ENCODE measurements around the gene LATS2. TPM values are rescaled to one million over a fixed set of nuclear protein-coding genes. Genes with fewer than 3 reads are reported as not detected.

LATS2 gene
- total RNA-seq, 3 donors from 2014 or later (not counting 1 experiment from before 2014, with no cell fraction given): 28.8 to 34.8 (median 29.0) TPM

DNA sequence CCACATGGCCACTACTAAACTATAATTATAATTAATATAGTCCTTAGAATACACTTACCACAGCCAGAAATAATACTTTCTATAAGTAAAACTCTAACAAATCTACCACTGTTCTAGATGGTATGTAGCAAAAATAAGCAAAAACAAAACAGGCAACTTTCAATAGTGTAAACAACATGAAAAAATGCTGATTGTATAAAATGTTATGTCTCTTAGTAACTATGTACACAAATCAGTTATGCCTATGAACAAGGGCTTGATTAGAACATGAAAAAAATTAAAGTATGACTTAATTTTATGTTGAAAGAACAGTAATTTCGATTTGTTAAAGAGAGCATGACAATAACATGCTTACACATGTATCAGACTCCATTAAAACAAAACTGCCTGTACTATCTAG, 60.7 kb downstream of the LATS2 start:
- Mint-ChIP-seq H3K27me3 (ENCODE audit: low read depth in 2 of 2) (no peaks in the 10 kb centered on the region), H3K4me3 (no peak overlapping the region), H3K36me3 (no peaks in the 10 kb centered on the region), H3K9me3 (no peaks in the 10 kb centered on the region), H3K27ac (no peak overlapping the region), H3K4me1 (peaks cover 15 to 24% of the 10 kb centered on the region in 2 donors)
- Histone ChIP-seq H3K36me3 (ENCODE audit: control insufficient read depth, insufficient read depth, low read length) (no peaks in the 10 kb centered on the region), H3K9me3 (ENCODE audit: control insufficient read depth, insufficient read depth, low read length) (no peaks in the 10 kb centered on the region), H3K4me1 (ENCODE audit: control insufficient read depth, insufficient read depth, low read length) (no peaks in the 10 kb centered on the region), H3K27ac (ENCODE audit: low read length) (no peak overlapping the region), H3K27me3 (ENCODE audit: control insufficient read depth, insufficient read depth, low read length) (no peaks in the 10 kb centered on the region), H3K4me3 (ENCODE audit: low read length) (no peak overlapping the region)
- no peak for ATAC-seq
- intact Hi-C loops (cut with micrococcal nuclease): no loop called here
- TF ChIP-seq, protein P1, sequence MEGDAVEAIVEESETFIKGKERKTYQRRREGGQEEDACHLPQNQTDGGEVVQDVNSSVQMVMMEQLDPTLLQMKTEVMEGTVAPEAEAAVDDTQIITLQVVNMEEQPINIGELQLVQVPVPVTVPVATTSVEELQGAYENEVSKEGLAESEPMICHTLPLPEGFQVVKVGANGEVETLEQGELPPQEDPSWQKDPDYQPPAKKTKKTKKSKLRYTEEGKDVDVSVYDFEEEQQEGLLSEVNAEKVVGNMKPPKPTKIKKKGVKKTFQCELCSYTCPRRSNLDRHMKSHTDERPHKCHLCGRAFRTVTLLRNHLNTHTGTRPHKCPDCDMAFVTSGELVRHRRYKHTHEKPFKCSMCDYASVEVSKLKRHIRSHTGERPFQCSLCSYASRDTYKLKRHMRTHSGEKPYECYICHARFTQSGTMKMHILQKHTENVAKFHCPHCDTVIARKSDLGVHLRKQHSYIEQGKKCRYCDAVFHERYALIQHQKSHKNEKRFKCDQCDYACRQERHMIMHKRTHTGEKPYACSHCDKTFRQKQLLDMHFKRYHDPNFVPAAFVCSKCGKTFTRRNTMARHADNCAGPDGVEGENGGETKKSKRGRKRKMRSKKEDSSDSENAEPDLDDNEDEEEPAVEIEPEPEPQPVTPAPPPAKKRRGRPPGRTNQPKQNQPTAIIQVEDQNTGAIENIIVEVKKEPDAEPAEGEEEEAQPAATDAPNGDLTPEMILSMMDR (IDR thresholded peaks at IDR 0.05): no peak
- no peak for DNase-seq
- WGBS (ENCODE audit: insufficient coverage): no CpG with 5 or more reads among the region's 1 CpG

DNA sequence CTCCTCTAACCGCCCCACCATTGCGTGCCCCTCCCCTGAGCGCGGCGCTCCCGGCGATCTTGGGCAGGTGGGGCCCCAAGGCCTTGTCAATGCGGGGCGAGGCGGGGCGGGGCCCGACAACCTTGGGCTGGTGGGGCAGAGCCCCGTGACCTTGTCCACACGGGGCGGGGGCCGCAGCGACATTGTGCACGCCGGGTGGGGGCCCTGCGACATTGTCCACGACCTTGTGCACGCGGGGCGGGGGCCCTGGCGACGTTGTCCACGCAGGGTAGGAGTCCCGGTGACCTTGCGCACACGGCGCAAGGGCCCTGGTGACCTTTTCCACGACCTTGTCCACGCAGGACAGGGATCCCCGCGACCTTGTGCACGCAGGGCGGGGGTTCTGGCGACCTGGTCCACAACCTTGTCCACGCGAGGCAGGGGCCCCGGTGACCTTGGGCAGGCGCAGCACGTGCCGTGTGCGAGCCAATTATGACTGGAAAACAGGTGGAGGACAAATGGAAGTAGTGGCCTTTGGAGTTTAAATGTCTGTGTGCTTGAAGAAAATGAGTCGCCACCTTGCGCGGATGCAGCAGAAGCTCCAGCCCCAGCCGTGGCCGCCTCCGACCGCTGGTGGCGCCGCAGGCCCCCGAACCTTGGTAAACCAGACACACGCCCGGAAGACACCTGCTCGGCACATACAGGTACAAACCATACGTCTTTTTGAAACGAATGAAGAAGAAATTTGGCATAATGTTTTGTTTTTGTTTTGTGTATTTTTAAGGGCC, 62.6 kb downstream of the LATS2 start:
- H3K4me3 ChIP-seq (ENCODE audit: low read length): no peak overlapping the region
- no peaks in the 10 kb centered on the region for H3K27me3 Mint-ChIP-seq (ENCODE audit: low read depth in 2 of 2)
- H3K4me1 ChIP-seq (ENCODE audit: control insufficient read depth, insufficient read depth, low read length): no peaks in the 10 kb centered on the region
- TF ChIP-seq, protein P1 (IDR thresholded peaks at IDR 0.05): no peak
- H3K36me3 Mint-ChIP-seq: no peaks in the 10 kb centered on the region
- ATAC-seq (peak in 1 of 3 donors; percentile 24), DNase-seq (no peak)
- H3K27ac Mint-ChIP-seq: no peak overlapping the region
- no peak overlapping the region for H3K4me3 Mint-ChIP-seq
- peaks cover 18 to 19% of the 10 kb centered on the region in 2 donors for H3K4me1 Mint-ChIP-seq
- intact Hi-C loops (cut with micrococcal nuclease): no loop called here
- no peaks in the 10 kb centered on the region for H3K9me3 ChIP-seq (ENCODE audit: control insufficient read depth, insufficient read depth, low read length)
- H3K27ac ChIP-seq (ENCODE audit: low read length): no peak overlapping the region
- no peaks in the 10 kb centered on the region for H3K27me3 ChIP-seq (ENCODE audit: control insufficient read depth, insufficient read depth, low read length)
- WGBS (ENCODE audit: insufficient coverage): 97% methylated on average over 60 of the region's 60 CpGs
- H3K36me3 ChIP-seq (ENCODE audit: control insufficient read depth, insufficient read depth, low read length): no peaks in the 10 kb centered on the region
- no peaks in the 10 kb centered on the region for H3K9me3 Mint-ChIP-seq

DNA sequence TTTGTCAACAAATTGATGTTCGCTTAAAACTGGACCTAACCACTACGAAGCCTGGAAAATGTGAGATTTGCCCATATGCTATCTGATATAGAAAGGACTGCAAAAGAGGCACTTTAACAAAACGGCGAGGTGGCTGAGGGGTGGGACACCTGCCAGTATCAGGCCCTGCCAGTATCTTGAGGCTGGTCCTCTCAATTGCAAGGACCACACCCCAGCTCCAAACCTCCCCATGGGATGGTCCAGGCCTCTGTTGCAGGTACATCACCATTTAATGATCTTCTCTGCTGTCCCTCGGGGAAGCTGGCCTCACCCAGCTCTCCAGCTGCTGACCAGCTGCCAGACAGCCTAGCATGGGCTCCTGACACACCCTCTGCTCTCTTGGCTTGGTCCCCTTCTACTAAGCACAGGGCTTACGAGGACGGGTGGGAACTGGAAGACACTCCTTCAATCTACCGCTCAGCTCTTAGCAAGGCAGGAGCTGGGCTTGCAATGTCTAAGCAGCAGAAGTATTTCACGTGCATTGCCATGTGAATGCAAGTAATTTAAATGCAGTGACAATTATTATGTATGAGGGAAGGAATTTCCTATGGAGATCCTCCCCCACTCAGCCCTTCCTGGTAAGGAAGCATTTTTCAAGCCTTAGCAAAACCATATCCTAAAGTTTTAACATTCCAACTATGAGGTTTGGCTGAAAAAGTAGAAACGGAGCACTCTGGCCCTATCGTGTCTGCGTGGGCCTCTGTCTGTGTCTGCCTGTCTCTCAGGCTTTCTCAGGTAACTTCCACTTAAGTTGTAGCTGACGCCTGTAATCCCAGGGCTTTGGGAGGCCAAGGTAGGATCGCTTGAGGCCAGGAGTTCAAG, 63.9 kb downstream of the LATS2 start:
- Mint-ChIP-seq H3K36me3 (no peaks in the 10 kb centered on the region), H3K4me1 (peaks cover 28% of the 10 kb centered on the region in 2 donors), H3K27ac (no peak overlapping the region), H3K27me3 (ENCODE audit: low read depth in 2 of 2) (no peaks in the 10 kb centered on the region), H3K9me3 (no peaks in the 10 kb centered on the region), H3K4me3 (no peak overlapping the region)
- ATAC-seq (no peak), DNase-seq (no peak)
- Histone ChIP-seq H3K4me1 (ENCODE audit: control insufficient read depth, insufficient read depth, low read length) (no peaks in the 10 kb centered on the region), H3K27me3 (ENCODE audit: control insufficient read depth, insufficient read depth, low read length) (no peaks in the 10 kb centered on the region), H3K9me3 (ENCODE audit: control insufficient read depth, insufficient read depth, low read length) (no peaks in the 10 kb centered on the region), H3K4me3 (ENCODE audit: low read length) (no peak overlapping the region), H3K27ac (ENCODE audit: low read length) (no peak overlapping the region), H3K36me3 (ENCODE audit: control insufficient read depth, insufficient read depth, low read length) (no peaks in the 10 kb centered on the region)
- TF ChIP-seq, protein P1 (IDR thresholded peaks at IDR 0.05): no peak
- 92% methylated on average over 13 of the region's 14 CpGs for WGBS (ENCODE audit: insufficient coverage)
- intact Hi-C loops (cut with micrococcal nuclease): no loop called here
